B cell (primary cell): ENCODE results near the gene MRPL55.

Experiments
- CTCF ChIP-seq: fragments of 200-600 bp; IDR thresholded peaks from one replicate; pipeline ENCODE4 v1.8.0; 2022; ENCODE audit warnings: antibody characterized with exemption, mild to moderate bottlenecking
- EZH2 ChIP-seq: IDR thresholded peaks from 2 replicates; pipeline ENCODE4 v1.6.1; 2012; ENCODE audit warnings: borderline replicate concordance, low read depth, mild to moderate bottlenecking, moderate library complexity, low read length; ENCODE audit not compliant: insufficient read depth, poor library complexity, severe bottlenecking

- TF ChIP-seq CTCF (no peak), EZH2 (no peak)
These were observed 16.1 kb upstream of the MRPL55 start for GRCh38 chr1:228125185-228125584.
